Suppressor macrophage treated with lipopolysaccharide for 1 hour (primary cell): ENCODE results near the gene ARF5.

Source experiments
- DNase-seq, 3 donors: peaks; one replicate each; pipeline ENCODE4 v3.0.0-alpha.2; 2020 to 2022

The ARF5 gene

GRCh38 chr7:127589896-127590295, 1.7 kb downstream of the ARF5 start:
- DNase-seq = peak; percentile 19 to 33 (median 23)

- DNase-seq = no peak
Observed at GRCh38 chr7:127591189-127591588, 3.0 kb downstream of the ARF5 start.

- DNase-seq = no peak
Observed at GRCh38 chr7:127591591-127591990, 3.4 kb downstream of the ARF5 start.

GRCh38 chr7:127592550-127592949, 4.3 kb downstream of the ARF5 start:
- no peak for DNase-seq

- peak; percentile 58 to 60 (median 60) for DNase-seq
Observed at GRCh38 chr7:127594490-127594889, 6.3 kb downstream of the ARF5 start.

GRCh38 chr7:127595737-127596136, 7.5 kb downstream of the ARF5 start:
- DNase-seq = no peak

DNA sequence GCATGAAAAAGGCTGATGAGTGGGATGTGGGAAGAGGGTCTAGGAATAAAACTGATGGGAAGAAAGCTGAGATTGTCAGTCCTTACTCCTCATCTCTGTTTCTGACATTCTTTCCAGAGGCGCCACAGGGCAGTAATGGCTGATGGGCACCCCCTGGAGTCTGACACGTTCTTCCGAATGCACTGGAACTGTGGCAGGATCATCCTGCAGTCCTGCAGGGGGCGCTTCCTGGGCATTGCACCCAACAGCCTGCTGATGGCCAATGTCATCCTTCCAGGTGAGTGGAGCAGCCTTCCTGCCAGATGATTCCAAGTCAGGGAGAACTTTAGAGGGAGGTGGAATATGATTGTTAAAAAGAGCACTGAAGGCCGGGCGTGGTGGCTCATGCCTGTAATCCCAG, 10.1 kb downstream of the ARF5 start:
- peak in 2 of 3 donors; percentile 26 to 46 for DNase-seq

- no peak for DNase-seq
Observed at GRCh38 chr7:127600885-127601284, 12.7 kb downstream of the ARF5 start.

DNA sequence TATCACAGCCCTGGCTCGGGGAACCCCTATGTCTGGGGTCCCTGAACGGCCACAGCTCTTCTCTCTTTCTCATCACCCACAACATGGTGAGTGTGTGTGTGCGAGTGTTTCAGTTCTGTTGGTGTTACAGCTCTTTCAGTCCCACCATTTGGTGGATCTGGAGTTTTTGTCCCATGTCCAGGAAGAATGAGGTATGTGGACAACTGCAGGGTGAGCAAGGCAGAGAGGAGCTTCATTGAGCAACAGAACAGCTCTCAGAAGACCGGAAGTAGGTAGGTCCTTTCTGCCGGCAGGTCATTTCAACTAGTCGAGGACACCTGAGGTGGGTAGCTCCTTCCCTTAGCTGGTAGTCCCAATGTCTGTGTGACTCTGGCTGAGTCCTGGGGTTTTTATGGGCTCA, 20.2 kb downstream of the ARF5 start:
- no peak for DNase-seq

GRCh38 chr7:127609297-127609696, 21.1 kb downstream of the ARF5 start:
- no peak for DNase-seq

GRCh38 chr7:127612263-127612662, 24.1 kb downstream of the ARF5 start:
- DNase-seq = no peak

DNA sequence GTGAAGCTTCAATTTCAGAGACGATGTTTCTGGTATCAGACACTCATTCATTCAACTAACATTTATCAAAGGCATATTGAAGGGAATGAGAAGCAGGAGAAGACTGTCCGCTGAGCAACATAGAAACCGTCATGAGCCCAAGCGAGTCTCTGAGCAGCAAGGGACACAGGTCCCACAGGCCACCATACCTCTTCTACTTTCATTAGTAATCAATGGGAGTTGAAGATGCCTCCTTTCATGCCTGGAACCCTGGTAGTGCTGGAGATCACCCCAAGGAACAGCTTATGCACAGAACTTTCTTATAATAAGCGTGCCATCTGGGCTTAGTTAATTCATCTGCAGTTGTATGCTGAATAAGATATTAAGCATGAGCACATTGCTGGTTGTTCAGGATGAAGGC, 28.5 kb downstream of the ARF5 start:
- no peak for DNase-seq

DNA sequence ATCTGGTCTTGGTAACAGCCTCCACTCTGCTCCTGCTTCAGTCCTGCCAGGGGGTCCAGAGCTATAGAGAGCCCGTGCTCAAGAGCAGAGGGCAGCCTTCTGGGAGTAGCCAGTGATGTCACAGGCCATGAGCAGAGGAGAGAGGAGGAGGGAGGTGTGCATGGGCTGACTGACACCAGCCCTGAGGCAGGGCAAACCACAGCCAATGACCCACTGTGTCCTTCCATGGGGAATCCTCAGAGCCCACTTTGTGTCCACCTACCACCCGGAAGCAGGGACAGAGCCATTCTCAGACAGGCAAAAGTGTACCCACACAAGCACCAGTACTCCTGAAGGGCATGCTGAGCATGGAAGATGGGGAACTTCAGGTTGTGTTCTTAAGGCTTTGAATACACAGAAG, 29.8 kb downstream of the ARF5 start, which contains the start of gene PAX4:
Gene PAX4 (minus strand): TSS at position 101 of the 400 bp plus-strand sequence. CDS start 2,214 bp downstream, outside the sequence.
- no peak for DNase-seq

DNA sequence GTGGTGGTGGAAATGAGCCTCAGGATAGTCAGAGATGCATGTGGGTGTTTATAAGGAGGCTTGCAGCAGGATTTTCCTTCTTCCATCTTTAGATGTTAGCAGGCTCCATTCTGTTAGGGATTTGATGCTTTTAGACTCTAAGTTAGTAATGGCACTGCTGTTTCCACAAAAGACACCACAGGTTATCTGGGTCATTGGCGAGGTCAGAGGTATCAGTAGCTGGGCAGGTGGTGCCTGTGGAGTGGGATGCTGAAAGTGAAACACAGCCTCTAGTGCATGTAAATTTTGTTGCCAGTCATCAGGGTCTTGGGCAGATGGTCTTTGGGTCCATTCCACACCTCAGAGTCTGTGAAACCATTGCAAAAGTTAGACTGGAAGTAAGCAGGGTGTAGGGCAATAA, 30.6 kb downstream of the ARF5 start:
- no peak for DNase-seq

- DNase-seq = peak; percentile 16 to 44 (median 29)
Observed at GRCh38 chr7:127619681-127620405, 31.6 kb downstream of the ARF5 start.

DNA sequence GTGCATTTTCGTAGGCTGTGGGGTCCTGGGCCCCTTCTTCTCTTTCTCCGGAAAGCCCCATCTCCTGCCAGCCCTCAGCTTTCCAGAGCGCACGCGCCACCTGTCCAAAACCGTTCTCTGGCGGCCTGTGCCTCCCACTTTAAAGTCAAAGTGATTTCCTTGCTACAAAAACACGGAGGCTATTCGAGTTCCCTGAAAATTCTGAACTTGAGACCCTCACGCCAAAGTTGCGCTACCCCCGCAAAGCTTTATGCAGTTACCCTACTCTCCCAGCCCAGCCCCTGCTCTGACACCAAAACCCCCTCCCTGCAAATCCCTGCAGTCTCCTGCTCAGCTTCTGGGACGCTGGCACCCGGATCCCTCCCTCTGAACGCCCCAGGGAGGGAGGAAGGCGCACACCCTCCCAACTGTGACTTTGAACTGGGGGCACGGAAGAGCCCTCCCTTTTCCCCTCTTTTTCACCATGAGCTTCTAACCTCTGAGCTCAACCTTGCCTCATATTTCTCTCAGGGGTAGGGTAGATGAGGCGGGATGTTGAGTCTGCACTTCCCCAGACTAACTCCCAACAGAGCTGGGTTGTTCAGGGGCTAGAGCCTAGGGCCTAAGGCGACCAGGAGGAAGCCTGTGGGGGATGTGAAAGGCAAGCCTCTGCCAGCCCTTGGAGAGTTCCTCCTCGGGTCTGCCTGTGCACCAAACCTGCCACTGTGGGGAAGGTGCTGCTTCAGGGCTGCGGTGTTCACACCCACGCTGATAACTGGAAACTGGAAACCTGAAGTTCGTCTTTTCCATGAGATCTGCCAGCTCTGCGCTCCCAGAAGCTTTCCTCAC, 32.4 kb downstream of the ARF5 start:
- no peak for DNase-seq

- peak; percentile 43 to 76 (median 68) for DNase-seq
Observed at GRCh38 chr7:127625331-127625730, 37.1 kb downstream of the ARF5 start.

GRCh38 chr7:127628445-127628844, 40.2 kb downstream of the ARF5 start:
- DNase-seq = no peak

DNA sequence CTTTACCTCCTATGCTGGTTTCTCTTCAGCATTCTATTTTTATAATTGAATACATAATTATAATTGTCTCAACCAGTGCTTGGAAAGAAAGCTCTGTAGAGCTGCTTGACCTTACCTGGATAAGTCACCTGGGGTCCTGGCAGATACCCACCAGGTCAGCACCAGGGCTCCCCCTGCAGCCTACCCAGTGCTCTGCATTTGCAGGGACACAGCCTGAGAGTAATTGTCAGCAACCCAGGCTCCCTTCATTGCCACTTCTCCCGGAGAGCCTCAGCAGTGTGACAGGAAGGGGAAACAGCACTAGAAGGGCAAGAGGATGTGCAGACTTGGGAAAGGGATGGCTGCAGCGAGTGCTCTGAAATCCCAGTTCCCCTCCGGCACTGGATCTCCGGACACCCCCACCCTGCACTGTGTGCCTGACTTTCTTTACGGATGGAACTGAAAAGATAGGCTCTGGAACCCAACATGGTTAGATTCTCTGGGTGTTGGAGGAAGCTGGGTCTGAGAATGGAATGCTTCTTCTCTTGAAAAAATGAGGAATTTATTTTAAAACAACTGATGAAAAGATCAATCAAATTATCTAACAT, 41.1 kb downstream of the ARF5 start:
- peak; percentile 23 to 54 (median 26) for DNase-seq

GRCh38 chr7:127632276-127632910, 44.2 kb downstream of the ARF5 start:
- DNase-seq = no peak

- no peak for DNase-seq
Observed at GRCh38 chr7:127635659-127636285, 47.6 kb downstream of the ARF5 start.

GRCh38 chr7:127638197-127638596, 50.0 kb downstream of the ARF5 start:
- no peak for DNase-seq
